ENCODE results near the gene RAB37. TPM values are rescaled to one million over a fixed set of nuclear protein-coding genes. Genes with fewer than 3 reads are reported as not detected.
A peak's percentile ranks its signal among the peaks of the same experiment; 100 is the strongest.

RAB37 gene
- total and polyA plus RNA-seq, 2 of the 13 experiments (the other 11 are each of a cell fraction or from before 2014, with no cell fraction given): 0.91 to 3.7 TPM

DNA sequence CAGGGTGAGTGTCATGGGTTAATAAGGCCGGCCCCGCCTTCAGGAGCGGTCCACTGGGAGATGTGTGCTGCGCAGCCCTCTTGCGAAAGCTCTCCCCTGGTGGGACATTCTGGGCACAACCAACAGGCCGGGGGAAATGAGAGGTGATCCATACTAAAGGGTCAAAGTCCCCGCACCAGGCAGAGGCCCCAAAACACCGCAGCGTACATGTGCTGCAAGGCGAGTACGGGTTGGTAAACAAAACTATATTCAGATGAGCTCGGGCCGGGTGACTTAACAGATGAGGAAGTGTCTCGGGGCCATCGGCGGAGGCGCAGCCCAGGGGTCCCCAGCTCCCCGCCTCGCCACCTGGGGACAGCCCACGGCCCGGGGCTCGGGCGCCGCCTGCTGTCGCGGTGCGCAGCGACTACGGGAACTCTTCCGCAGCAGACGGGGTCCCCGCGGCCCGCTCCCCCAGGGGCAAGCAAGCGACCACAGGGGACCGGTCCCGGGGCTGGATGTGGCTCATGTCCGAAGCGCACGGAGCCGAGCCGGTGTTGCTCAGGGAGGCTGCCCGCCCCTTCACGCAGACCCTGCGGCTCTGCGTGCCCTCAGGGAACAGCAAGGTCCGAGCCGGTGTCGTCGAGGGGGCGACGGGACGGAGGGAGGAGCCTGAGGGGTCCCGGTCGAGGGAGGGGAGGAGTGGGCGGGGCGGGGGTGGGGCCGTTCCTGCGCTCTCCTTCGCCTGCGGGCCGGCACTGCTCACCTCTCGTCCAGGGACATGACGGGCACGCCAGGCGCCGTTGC, at the start of gene RAB37 (continued):
- TF ChIP-seq, protein P1, sequence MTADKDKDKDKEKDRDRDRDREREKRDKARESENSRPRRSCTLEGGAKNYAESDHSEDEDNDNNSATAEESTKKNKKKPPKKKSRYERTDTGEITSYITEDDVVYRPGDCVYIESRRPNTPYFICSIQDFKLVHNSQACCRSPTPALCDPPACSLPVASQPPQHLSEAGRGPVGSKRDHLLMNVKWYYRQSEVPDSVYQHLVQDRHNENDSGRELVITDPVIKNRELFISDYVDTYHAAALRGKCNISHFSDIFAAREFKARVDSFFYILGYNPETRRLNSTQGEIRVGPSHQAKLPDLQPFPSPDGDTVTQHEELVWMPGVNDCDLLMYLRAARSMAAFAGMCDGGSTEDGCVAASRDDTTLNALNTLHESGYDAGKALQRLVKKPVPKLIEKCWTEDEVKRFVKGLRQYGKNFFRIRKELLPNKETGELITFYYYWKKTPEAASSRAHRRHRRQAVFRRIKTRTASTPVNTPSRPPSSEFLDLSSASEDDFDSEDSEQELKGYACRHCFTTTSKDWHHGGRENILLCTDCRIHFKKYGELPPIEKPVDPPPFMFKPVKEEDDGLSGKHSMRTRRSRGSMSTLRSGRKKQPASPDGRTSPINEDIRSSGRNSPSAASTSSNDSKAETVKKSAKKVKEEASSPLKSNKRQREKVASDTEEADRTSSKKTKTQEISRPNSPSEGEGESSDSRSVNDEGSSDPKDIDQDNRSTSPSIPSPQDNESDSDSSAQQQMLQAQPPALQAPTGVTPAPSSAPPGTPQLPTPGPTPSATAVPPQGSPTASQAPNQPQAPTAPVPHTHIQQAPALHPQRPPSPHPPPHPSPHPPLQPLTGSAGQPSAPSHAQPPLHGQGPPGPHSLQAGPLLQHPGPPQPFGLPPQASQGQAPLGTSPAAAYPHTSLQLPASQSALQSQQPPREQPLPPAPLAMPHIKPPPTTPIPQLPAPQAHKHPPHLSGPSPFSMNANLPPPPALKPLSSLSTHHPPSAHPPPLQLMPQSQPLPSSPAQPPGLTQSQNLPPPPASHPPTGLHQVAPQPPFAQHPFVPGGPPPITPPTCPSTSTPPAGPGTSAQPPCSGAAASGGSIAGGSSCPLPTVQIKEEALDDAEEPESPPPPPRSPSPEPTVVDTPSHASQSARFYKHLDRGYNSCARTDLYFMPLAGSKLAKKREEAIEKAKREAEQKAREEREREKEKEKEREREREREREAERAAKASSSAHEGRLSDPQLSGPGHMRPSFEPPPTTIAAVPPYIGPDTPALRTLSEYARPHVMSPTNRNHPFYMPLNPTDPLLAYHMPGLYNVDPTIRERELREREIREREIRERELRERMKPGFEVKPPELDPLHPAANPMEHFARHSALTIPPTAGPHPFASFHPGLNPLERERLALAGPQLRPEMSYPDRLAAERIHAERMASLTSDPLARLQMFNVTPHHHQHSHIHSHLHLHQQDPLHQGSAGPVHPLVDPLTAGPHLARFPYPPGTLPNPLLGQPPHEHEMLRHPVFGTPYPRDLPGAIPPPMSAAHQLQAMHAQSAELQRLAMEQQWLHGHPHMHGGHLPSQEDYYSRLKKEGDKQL (CRISPR knock-in tag; IDR thresholded peaks at IDR 0.05; ENCODE audit: low read depth): peak; percentile 55; the same call in 1 of the 2 replicates
- TF ChIP-seq ZNF367 (CRISPR knock-in tag; IDR thresholded peaks at IDR 0.05; ENCODE audit: borderline replicate concordance) (0 out of 2 replicates have a peak, but pooled peaks have one; percentile 11), ZNF598 (CRISPR knock-in tag; IDR thresholded peaks at IDR 0.05; ENCODE audit: borderline replicate concordance) (no peak), HNRNPLL (IDR thresholded peaks at IDR 0.05; ENCODE audit: low read depth, low read length, poor library complexity, severe bottlenecking) (peak; percentile 85), ATF2 (CRISPR knock-in tag; IDR thresholded peaks at IDR 0.05) (peak; percentile 89), ZSCAN22 (CRISPR knock-in tag; IDR thresholded peaks at IDR 0.05) (no peak; the same call in 1 of the 2 replicates), SYNCRIP (IDR thresholded peaks at IDR 0.05; ENCODE audit: insufficient read depth, low read depth, low read length) (no peak), ATF1 (CRISPR knock-in tag; IDR thresholded peaks at IDR 0.05) (no peak), ZNF138 (CRISPR knock-in tag; IDR thresholded peaks at IDR 0.05; ENCODE audit: low read depth) (no peak), FOSL2 (CRISPR knock-in tag; IDR thresholded peaks at IDR 0.05) (peak; percentile 83), IRX3 (CRISPR knock-in tag; IDR thresholded peaks at IDR 0.05; ENCODE audit: borderline replicate concordance, low read depth) (peak; percentile 86), SOX6 (IDR thresholded peaks at IDR 0.05) (no peak), SOX6 (CRISPR knock-in tag; IDR thresholded peaks at IDR 0.05) (peak; percentile 93), RAD51 (IDR thresholded peaks at IDR 0.05; ENCODE audit: borderline replicate concordance) (no peak), UBTF (CRISPR knock-in tag; IDR thresholded peaks at IDR 0.05) (peak; percentile 63), SIX1 (CRISPR knock-in tag; IDR thresholded peaks at IDR 0.05; ENCODE audit: borderline replicate concordance) (peak; percentile 63; the same call in 1 of the 2 replicates), NCOA1 (CRISPR knock-in tag; IDR thresholded peaks at IDR 0.05) (no peak)
- TF ChIP-seq, protein P2, sequence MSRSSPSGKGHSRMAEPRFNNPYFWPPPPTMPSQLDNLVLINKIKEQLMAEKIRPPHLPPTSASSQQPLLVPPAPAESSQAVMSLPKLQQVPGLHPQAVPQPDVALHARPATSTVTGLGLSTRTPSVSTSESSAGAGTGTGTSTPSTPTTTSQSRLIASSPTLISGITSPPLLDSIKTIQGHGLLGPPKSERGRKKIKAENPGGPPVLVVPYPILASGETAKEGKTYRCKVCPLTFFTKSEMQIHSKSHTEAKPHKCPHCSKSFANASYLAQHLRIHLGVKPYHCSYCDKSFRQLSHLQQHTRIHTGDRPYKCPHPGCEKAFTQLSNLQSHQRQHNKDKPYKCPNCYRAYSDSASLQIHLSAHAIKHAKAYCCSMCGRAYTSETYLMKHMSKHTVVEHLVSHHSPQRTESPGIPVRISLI (CRISPR knock-in tag; IDR thresholded peaks at IDR 0.05; ENCODE audit: borderline replicate concordance): peak; percentile 60

Measured in HepG2 (cell line).